HG03520 (cell line): ENCODE results near the gene HS6ST1.
"Not testable (repeated sequence)": the region's sequence is repeated elsewhere in the genome, so short reads cannot be mapped to it uniquely, and the experiment has no call there.

ENCODE experiments used
- ATAC-seq: cut with Tn5 transposase; IDR thresholded peaks from one replicate; pipeline ENCODE4 v1.9.1; 2021; ENCODE audit warnings: mild to moderate bottlenecking, moderate library complexity; ENCODE audit not compliant: unreplicated experiment

HS6ST1 gene

DNA sequence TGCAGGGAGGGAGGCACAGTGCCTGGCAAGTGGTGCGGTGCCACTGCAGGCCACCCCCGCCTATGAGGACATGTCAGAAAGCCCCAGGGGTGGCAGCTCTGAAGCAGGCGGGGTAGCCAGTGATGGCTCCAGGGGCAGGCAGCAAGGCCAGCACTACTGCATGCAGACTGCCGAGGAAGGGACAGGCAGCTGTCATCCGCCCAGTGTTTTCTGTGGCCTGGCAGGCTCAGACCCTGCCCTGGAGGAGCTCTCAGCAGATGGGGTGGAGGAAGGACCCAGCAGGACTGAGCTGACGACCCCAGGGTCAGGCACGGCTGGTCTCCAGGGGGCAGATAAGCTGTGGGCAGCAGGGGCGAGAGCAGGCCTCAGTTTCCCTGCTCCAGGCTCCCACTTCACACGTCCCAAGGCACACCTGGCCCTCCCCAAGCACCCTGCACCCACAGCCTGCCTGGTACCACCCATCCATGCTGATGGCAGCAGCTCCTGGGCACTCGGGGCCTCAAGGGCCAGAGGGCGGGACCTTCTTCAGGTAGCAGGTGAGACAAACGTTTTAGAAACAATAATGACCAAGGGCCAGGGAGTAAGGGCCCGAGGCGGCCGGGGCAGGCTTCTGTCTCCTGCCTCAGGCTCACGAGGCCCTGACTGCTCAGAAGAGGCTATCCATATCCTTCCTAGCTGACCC, 48.5 kb downstream of the HS6ST1 start:
- ATAC-seq = no peak

DNA sequence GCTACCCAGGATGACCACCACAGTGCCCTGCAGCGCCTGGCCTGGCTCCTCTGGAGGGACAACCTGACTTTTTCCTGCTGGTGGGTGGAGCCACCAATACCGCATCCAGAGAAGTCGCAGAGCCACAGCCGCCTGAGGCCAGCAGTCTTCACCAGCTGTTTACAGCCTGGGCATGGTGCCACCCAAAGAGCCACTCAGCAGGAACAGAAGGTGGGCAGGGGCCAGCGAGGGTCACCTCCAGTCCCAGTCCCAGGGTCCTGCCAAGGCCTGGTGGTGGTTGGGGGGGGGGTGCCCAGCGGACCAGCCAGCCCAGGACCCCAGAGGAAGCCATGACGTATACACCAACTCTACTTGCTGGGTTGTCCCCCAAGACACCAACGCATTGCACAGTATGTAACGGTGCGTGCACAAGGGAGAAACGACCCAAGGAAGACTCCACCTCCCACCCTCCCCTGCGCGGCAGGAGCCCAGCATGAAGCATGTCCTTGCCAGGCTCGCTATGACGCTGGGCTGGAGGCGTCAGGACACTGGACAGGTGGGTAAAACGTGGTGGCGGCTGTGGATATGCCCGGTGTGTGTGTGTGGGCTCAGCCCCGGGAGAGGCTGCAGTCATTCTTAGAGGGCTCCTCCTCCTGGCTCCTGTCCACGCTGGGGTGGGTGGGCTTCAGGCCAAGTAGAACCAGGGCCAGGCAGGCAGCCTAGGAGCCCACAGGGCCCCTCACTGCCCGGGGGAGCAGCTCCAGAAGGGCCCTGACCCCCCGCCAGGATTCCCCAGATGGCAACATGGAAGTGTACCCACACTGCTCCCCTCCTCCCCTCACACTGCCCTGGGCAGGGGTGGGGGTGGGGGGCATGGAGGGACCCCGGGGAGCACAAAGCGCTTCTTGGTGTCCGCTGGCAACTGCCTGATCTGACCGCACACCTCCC, 49.3 kb downstream of the HS6ST1 start:
- no peak for ATAC-seq

DNA sequence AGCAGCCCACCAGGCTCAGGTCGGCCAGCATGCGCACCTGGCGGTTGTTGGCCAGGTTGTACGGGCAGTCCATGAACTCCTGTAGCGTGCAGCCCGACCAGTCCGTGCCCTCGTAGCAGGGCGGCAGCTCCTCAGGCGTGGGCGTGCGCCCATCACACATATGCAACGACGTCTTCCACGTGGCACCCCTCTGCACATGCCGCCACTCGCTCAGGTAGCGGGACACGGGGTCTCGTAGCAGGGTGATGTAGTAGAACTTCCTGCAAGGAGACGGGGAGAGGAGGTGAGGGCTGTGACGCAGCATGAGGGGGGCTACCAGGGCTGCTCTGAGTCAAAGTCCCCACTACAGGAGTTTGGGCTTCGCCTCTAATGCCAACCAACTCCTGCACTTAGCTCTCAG, 50.1 kb downstream of the HS6ST1 start:
- not testable (repeated sequence) for ATAC-seq

DNA sequence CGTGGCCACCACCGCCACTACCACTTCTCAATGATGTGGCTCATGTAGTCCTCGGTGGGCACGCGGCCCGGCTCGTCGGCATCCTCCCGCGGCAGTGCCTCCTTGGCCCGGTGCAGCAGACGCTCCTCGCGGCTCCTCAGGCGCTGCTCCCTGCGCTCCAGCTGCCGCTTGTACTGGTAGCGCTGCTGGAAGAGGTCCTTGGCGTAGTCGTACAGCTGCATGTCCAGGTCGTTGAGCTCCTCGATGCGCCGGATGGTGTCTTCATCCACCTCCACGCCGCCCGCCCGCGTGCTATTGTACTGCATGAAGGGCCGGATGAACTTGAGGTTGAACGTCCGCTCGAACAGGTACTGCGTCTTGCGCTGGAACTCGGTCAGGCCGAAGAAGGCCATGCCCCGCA, 50.5 kb downstream of the HS6ST1 start:
- not testable (repeated sequence) for ATAC-seq

DNA sequence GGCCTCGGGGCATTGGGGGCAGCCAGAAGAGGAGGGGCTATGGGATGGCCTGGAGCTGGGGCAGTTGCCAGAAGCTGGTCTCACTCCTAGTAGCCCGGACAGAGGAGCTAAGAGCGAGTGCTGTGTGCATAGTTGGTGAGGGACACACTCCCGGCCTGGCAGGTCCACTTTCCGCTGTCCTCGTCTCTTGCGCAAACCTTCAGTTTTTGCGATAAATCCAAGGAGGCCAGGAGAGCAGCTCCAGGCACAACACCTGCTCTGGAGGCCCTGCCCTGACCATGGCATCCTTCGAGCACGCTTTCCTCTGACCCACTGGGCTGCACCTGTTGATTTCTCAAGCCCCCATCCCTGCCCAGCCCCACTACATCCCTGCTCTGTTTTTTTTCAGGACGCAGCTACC, 51.0 kb downstream of the HS6ST1 start:
- not testable (repeated sequence) for ATAC-seq

- not testable (repeated sequence) for ATAC-seq
Observed at GRCh38 chr2:128267197-128267596, 51.5 kb downstream of the HS6ST1 start.

GRCh38 chr2:128266463-128266862, 52.2 kb downstream of the HS6ST1 start:
- not testable (repeated sequence) for ATAC-seq

DNA sequence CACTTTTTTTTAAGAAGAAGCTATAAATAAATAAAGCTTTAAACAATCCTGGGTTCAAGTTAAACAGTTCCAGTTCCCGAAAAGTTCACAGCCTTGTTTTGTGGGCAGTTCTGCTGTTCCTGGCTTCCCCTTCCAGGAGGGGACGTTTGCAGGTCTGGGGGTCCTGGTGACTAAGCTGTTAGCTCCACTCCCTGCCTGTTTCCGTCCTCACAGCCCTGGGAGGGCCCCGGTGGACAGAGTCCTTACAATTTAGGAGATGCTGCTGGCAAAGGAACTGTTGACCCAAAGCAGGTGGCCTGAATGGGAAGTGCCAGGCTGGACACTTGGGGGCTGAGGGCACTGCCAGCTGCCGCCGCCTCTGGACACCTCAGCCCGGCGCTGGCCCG, 53.1 kb downstream of the HS6ST1 start:
- not testable (repeated sequence) for ATAC-seq

DNA sequence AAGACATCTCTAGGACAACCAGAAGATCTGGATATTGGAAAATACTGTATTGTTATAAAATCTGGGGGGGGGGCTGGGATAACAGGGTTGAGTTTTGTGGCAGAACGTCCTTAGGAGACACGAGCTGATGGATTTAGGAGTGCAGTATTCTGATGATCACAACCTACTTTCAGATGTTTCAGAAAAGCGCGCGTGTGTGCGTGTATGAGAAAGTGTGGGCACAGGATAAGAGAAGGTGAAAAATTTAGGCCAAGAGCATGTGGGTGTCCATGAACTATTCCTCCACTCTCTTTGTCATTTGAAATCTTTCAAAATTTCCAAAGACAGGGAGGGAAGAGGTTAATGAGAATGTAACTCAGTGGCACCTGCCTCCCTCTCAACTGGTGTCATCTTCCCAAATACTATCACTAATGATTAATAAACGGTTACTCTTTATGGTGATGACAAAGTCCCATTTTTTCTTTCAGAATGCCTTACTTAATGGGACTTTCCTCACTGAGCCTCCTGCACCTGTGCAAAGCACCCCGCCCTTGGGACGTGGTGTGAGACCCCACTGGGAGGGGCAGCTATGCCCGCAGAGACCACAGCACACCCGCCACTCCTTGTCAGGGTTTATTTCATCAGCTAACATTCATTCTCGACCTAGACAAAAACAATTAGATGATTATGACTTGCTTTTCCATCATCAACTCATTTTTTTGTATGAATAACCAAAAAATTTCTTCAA, 53.6 kb downstream of the HS6ST1 start:
- no peak for ATAC-seq

GRCh38 chr2:128263902-128264331, 54.8 kb downstream of the HS6ST1 start:
- no peak for ATAC-seq

GRCh38 chr2:128262315-128263253, 56.1 kb downstream of the HS6ST1 start:
- no peak for ATAC-seq

DNA sequence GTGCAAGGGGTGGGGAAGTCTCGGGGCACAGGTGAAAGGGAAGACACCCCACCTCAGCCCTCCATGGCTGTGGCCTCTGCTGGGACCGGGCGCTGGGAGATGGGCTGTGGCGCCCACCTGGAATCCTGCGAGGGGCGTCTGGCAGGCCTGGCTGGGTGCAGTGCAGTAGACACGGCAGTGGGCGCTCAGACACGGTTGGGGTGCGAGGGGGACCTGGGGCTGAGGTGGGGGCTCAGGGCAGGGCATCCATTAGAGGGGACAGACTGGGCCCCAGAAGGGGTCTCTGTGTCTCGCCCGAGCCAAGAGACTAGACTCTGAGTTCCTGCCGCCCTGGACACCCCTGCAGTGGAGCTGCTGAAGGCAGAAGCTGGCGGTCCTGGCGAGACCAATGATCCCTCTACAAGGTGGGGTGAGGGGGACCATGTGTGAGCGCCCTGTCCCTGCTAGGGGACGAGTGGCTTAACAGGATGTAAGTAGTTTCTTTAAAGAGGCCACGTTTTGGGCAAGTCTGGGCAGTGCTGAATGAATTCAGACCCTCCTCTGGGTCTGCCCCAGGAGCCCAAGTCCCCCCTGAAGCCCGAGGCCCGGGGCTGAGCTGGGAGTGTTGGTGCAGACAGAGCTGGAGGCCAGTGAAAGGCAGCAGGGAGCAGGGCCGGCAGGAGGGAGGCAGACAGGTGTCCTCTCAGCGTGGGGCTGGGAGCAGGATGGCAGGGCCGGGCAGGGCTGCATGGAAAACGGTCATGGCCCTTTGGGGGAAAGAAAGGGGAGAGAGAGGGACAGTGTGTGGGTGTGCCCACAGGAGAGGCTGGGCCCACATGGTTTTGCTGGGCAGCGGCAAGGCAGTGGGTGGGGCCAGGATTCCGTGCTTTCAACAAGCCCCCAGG, 57.2 kb downstream of the HS6ST1 start:
- no peak for ATAC-seq

DNA sequence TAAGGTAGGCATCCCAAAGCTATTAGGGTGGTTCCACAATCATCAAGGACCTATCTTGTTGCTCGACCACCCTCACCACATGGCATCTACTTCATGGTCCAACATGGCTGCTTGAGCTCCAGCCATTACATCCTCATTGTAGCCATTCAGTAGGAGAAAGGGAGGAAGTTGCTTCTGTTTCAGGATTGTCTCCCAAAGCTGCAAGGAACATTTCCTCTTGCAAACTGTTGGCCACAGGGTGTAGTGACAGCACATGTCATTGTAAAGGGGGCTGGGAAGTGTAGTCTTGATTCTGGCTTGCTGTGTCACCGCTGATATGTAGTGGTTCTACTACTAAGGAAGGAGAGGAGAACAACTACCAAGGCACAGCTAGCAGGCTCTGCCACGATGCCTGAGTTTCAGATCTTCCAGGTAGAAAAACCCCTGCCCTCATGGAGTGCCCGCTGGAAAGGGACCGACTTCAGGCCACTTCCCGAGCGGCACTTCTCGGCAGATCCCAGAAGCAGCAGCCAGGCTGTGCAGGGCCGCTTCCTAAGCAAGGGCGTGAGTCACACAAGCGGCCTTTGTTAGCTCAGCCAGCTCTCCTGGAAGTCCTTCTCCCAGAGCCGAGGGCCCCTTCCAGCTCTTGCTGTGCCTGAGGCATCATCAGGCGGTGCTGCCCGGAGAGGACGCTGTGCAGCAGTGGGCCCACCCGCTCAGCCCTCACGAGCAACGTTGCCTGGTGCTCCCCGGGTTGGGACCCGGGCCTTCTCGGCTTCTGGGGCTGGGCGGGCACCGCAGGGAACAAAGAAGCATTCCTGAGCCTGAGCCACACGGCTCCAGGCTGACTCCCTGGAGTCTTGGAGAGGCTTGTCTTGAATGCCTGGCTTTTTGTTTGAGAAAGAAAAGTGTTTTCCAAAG, 58.2 kb downstream of the HS6ST1 start:
- no peak for ATAC-seq

DNA sequence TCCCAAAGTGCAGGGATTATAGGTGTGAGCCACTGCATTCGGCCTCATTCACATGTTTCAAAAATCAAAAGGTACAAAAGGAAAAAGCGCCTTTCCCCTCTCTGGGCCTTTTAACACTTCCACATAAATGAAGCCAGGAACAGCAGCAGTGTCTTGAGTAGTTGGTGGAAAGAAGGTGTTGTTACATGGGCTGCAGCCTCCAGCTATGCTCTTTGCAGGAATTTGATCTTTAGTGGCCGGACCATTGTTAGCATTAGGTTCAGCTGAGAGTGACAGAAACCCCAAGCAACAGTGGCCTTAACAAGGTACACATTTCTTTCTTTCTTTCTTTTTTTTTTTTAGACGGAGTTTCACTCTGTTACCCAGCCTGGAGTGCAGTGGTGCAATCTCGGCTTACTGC, 59.1 kb downstream of the HS6ST1 start:
- no peak for ATAC-seq

- ATAC-seq = no peak
Observed at GRCh38 chr2:128258218-128258617, 60.5 kb downstream of the HS6ST1 start.

DNA sequence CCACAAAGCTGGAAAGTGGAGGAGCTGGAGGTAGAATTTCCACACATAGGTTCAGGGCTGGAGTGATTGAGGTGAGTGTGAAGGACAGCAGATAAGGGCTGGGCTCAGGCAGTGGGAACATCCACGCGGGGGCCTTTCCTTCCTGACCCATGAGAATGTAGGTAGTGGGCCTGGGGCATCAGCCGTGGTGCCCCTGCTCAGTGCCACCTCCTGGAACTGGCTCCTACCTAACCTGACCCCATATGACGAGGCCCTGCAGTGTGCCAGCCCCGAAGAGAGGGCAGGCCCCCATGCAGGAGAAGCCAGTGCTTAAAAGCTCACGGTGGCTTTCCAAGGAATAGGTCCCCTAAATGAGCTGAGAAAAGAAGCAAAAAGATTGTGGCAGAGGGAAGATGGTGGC, 66.2 kb downstream of the HS6ST1 start:
- ATAC-seq = no peak

DNA sequence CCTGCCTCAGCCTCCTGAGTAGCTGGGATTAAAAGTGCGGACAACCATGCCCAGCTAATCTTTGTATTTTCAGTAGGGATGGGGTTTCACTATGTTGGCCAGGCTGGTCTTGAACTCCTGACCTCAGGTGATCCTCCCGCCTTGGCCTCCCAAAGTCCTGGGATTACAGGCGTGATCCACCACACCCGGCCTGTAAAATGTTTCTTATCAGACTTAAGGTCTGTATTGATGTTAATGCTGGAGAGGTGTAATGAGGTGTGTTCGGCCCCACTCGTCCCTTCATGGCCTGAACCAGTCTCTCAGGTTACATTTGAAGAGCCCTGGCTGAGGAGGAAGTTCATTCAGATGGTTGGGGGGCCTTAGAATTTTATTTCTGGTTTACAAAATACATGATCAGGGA, 66.6 kb downstream of the HS6ST1 start:
- not testable (repeated sequence) for ATAC-seq
